Activated naive CD4-positive, alpha-beta T cell treated with anti-CD3 and anti-CD28 coated beads for 36 hours (primary cell): ENCODE results near the gene PDXK. TPM values are rescaled to one million over a fixed set of nuclear protein-coding genes. Genes with fewer than 3 reads are reported as not detected.

Experiments used
- CTCF ChIA-PET: fragments of 350-600 bp; sonication (Branson Sonifier 250); formaldehyde crosslinking; loops from one replicate; lab custom pipeline; 2021; ENCODE audit warnings: antibody characterized with exemption; lab: Charles Lee
- DNase-seq: peaks from one replicate; pipeline ENCODE4 v3.0.0-alpha.2; 2020
- H3K27ac Mint-ChIP-seq: one replicate; pipeline ENCODE4 v1.8.0; 2021; ENCODE audit warnings: mild to moderate bottlenecking, mixed read lengths
- H3K27me3 Mint-ChIP-seq: one replicate; pipeline ENCODE4 v1.8.0; 2021; ENCODE audit warnings: low read depth, mixed read lengths
- H3K36me3 Mint-ChIP-seq: one replicate; pipeline ENCODE4 v1.8.0; 2021; ENCODE audit warnings: low read depth, mixed read lengths
- H3K4me1 Mint-ChIP-seq: one replicate; pipeline ENCODE4 v1.8.0; 2021; ENCODE audit warnings: low read depth, mixed read lengths
- H3K4me3 Mint-ChIP-seq: one replicate; pipeline ENCODE4 v1.8.0; 2021; ENCODE audit warnings: mild to moderate bottlenecking, moderate library complexity, mixed read lengths
- H3K9me3 Mint-ChIP-seq: one replicate; pipeline ENCODE4 v1.8.0; 2021; ENCODE audit warnings: mixed read lengths
- intact Hi-C: fragments of 100-400 bp; cut with micrococcal nuclease; formaldehyde crosslinking; loops from one replicate; pipeline ENCODE4 v1.15.1; 2023
- total RNA-seq, 2 experiments: library from RNA; stranded (reverse); gene quantifications; one replicate each; pipeline ENCODE4 v1.2.3, GENCODE V29; 2021

Gene PDXK
- total RNA-seq, 2 experiments from 2014 or later, result 125 to 133 TPM

DNA sequence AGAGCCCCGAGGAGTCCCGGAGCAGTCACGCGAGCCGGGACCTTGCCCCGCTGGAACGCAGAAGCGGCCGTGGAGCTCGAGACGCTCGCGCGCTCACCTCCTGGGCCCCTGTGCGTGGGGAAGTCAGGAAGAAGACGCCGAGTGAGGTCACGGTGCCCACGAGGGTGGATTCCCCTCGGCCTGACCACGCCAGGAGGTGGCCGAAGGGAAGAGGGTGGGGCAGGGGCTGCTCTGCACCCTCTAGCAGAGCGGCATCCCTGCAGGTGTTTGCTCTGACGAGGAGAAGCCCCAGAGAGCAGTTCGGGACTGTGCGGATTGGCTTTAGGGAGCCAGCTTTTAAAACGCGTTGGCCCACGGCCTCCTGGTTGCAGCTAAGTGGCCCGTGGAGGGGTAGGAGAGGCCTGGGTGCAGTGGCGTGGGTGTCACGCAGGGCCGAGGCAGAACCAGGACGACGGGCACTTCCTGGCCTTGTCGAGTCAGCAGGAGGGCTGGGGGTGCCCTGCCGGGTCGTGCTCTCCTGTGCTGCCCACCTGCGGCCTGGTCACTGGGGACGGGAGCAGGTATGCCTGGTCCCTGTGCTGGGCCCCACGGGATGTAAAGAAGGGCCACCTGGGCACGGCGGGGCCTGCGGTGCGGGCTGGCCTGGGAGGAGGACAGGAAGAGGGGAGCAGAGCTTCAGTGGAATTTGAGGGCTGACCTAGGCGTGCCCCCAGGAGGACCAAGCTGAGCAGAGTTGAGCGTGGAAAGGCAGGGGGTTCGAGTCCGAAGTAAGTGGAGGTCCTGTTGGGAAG lies 1.0 kb downstream of the PDXK start:
- DNase-seq, result peak; percentile 22
- H3K4me3 Mint-ChIP-seq, result peak overlapping the region; percentile 84

GRCh38 chr21:43720539-43721166 lies 1.7 kb downstream of the PDXK start:
- Mint-ChIP-seq H3K9me3 (no peaks in the 10 kb centered on the region), H3K27ac (no peak overlapping the region), H3K4me1 (peaks cover 25% of the 10 kb centered on the region), H3K4me3 (peak overlapping the region; percentile 84), H3K27me3 (peaks cover 2% of the 10 kb centered on the region), H3K36me3 (peaks cover 14% of the 10 kb centered on the region)
- CTCF ChIA-PET, result interaction anchor here (1.5 to 1.8 kb wide), 2 partner anchors 8 to 293 kb away, joined by 4 to 7 read pairs; no protein-coding TSS in a partner anchor
- DNase-seq, result no peak
- intact Hi-C loops, result loop anchor here (5.0 kb wide), 1 partner anchor 57 kb away; the partner anchor contains the start of gene CSTB

More for the DNA sequence above, 1.0 kb downstream of the PDXK start:
- Mint-ChIP-seq H3K4me1 (peaks cover 23% of the 10 kb centered on the region), H3K36me3 (peaks cover 14% of the 10 kb centered on the region), H3K27me3 (peaks cover 2% of the 10 kb centered on the region), H3K27ac (peak overlapping the region; percentile 61), H3K9me3 (no peaks in the 10 kb centered on the region)
- intact Hi-C loops, result loop anchor here (1.0 to 5.0 kb wide), 2 partner anchors 8 to 57 kb away; partner anchors contain the start of gene CSTB
- CTCF ChIA-PET, result interaction anchor here (0.7 to 1.8 kb wide), 3 partner anchors 9 to 363 kb away, joined by 3 to 7 read pairs (median 4); no protein-coding TSS in a partner anchor

GRCh38 chr21:43721206-43721605 lies 2.3 kb downstream of the PDXK start:
- H3K36me3 Mint-ChIP-seq, result peaks cover 14% of the 10 kb centered on the region
- no peaks in the 10 kb centered on the region for H3K9me3 Mint-ChIP-seq
- intact Hi-C loops, result loop anchor here (5.0 kb wide), 1 partner anchor 56 kb away; the partner anchor contains the start of gene CSTB
- peak overlapping the region; percentile 84 for H3K4me3 Mint-ChIP-seq
- H3K27ac Mint-ChIP-seq, result no peak overlapping the region
- peaks cover 29% of the 10 kb centered on the region for H3K4me1 Mint-ChIP-seq
- no peak for DNase-seq
- H3K27me3 Mint-ChIP-seq, result peaks cover 2% of the 10 kb centered on the region
- CTCF ChIA-PET, result no interaction called here

DNA sequence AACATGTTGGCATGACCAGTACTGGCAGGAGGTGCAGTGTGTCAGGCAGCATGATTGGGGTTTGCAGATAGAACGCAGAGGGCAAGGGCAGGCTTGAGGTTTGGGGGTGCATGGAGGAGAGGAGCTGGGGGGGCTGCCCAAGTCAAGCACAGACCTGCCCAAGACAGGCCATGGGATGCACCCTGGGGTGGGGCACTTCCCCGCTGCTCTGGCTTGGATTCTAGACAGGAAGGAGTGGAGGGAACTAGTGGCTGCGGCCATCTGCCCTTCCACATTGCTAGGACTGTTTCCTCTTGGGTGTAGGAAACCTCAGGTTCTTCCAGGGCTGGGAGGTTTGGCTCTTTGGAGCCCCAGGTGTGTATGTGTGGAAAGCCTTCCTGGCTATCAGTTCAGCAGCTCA lies 3.0 kb downstream of the PDXK start:
- intact Hi-C loops, result loop anchor here (5.0 kb wide), 1 partner anchor 55 kb away; the partner anchor contains the start of gene CSTB
- CTCF ChIA-PET, result interaction anchor here (0.5 to 0.6 kb wide), 2 partner anchors 225 to 254 kb away, joined by 3 to 5 read pairs; no protein-coding TSS in a partner anchor
- Mint-ChIP-seq H3K27me3 (peaks cover 2% of the 10 kb centered on the region), H3K4me3 (no peak overlapping the region), H3K9me3 (no peaks in the 10 kb centered on the region), H3K27ac (no peak overlapping the region), H3K4me1 (peaks cover 33% of the 10 kb centered on the region), H3K36me3 (peaks cover 16% of the 10 kb centered on the region)
- no peak for DNase-seq

GRCh38 chr21:43723648-43724047 lies 4.7 kb downstream of the PDXK start:
- intact Hi-C loops, result loop anchor here (5.0 kb wide), 1 partner anchor 54 kb away; the partner anchor contains the start of gene CSTB
- CTCF ChIA-PET, result interaction anchor here (1.5 kb wide), 1 partner anchor 38 kb away, joined by 3 read pairs; no protein-coding TSS in a partner anchor
- Mint-ChIP-seq H3K4me1 (peaks cover 49% of the 10 kb centered on the region), H3K27me3 (no peaks in the 10 kb centered on the region), H3K9me3 (no peaks in the 10 kb centered on the region), H3K36me3 (peaks cover 16% of the 10 kb centered on the region), H3K4me3 (no peak overlapping the region), H3K27ac (no peak overlapping the region)
- no peak for DNase-seq

- no peaks in the 10 kb centered on the region for H3K27me3 Mint-ChIP-seq
- CTCF ChIA-PET, result no interaction called here
- DNase-seq, result no peak
- peak overlapping the region; percentile 43 for H3K4me3 Mint-ChIP-seq
- peak overlapping the region; percentile 61 for H3K27ac Mint-ChIP-seq
- H3K4me1 Mint-ChIP-seq, result peaks cover 40% of the 10 kb centered on the region
- H3K36me3 Mint-ChIP-seq, result peaks cover 6% of the 10 kb centered on the region
- intact Hi-C loops, result no loop called here
- H3K9me3 Mint-ChIP-seq, result no peaks in the 10 kb centered on the region
Observed at GRCh38 chr21:43726686-43727518, 8.0 kb downstream of the PDXK start.

- H3K9me3 Mint-ChIP-seq, result no peaks in the 10 kb centered on the region
- H3K27me3 Mint-ChIP-seq, result no peaks in the 10 kb centered on the region
- H3K27ac Mint-ChIP-seq, result peak overlapping the region; percentile 88
- CTCF ChIA-PET, result interaction anchor here (1.0 to 1.9 kb wide), 3 partner anchors 8 to 42 kb away, joined by 3 to 7 read pairs (median 3); no protein-coding TSS in a partner anchor
- peaks cover 6% of the 10 kb centered on the region for H3K36me3 Mint-ChIP-seq
- peak overlapping the region; percentile 85 for H3K4me3 Mint-ChIP-seq
- intact Hi-C loops, result loop anchor here (1.0 to 2.0 kb wide), 2 partner anchors 8 to 67 kb away; partner anchors contain the start of gene PDXK
- H3K4me1 Mint-ChIP-seq, result peaks cover 41% of the 10 kb centered on the region
- DNase-seq, result no peak
Observed at GRCh38 chr21:43727519-43728153, 8.7 kb downstream of the PDXK start.

DNA sequence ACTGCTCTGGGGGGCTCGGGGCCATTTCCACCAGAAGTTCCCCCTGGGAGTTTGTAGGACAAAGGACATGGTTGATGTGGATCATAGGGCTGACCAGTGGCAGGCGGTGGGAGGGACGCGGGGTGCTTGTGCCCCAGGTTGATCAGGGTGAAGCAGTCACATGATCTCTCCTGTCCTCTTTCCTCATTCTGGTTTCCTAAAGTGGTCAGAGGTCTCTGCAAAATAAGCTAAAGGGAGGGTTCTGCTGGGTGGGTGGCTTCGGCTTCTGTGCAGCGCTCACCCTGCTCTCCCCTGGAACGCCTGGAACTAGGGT lies 9.2 kb downstream of the PDXK start:
- CTCF ChIA-PET, result interaction anchor here (0.9 to 1.9 kb wide), 5 partner anchors 8 to 61 kb away, joined by 3 to 7 read pairs (median 3); partner anchors contain the start of gene RRP1
- Mint-ChIP-seq H3K36me3 (peaks cover 6% of the 10 kb centered on the region), H3K27me3 (no peaks in the 10 kb centered on the region), H3K4me1 (peaks cover 45% of the 10 kb centered on the region), H3K9me3 (no peaks in the 10 kb centered on the region), H3K4me3 (peak overlapping the region; percentile 85), H3K27ac (peak overlapping the region; percentile 88)
- no peak for DNase-seq
- intact Hi-C loops, result loop anchor here (1.0 to 2.0 kb wide), 2 partner anchors 9 to 67 kb away; partner anchors contain the start of gene PDXK

- intact Hi-C loops, result loop anchor here (1.0 to 2.0 kb wide), 2 partner anchors 9 to 68 kb away; partner anchors contain the start of gene PDXK
- CTCF ChIA-PET, result interaction anchor here (0.5 to 1.9 kb wide), 9 partner anchors 9 to 134 kb away, joined by 3 to 7 read pairs (median 3); partner anchors contain the start of gene RRP1
- no peaks in the 10 kb centered on the region for H3K9me3 Mint-ChIP-seq
- peak; percentile 81 for DNase-seq
- no peaks in the 10 kb centered on the region for H3K27me3 Mint-ChIP-seq
- H3K27ac Mint-ChIP-seq, result peak overlapping the region; percentile 88
- H3K4me1 Mint-ChIP-seq, result peaks cover 51% of the 10 kb centered on the region
- peaks cover 5% of the 10 kb centered on the region for H3K36me3 Mint-ChIP-seq
- H3K4me3 Mint-ChIP-seq, result peak overlapping the region; percentile 85
Observed at GRCh38 chr21:43728467-43729390, 9.8 kb downstream of the PDXK start.

DNA sequence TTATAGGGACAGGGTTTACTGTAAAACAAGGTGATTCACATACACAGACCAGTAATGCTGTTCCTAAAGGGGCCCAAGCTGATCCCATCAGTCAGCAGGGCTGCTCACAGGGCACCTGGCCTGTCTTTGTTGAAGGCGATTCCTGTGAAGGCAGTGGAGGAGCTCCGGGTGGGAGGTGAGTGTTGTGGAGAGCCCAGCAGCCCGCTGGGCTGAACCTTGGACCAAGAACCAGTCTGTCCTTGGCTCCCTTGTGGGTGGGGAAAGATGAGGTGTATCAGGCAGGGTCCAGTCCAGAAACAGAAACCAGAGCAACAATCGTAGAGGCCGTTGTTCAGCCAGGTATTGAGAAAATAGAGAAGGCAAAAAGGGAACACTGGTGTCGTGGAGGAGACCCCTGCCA lies 12.5 kb downstream of the PDXK start:
- no peaks in the 10 kb centered on the region for H3K27me3 Mint-ChIP-seq
- no peak overlapping the region for H3K27ac Mint-ChIP-seq
- CTCF ChIA-PET, result no interaction called here
- no peak for DNase-seq
- H3K36me3 Mint-ChIP-seq, result peaks cover 3% of the 10 kb centered on the region
- no peak overlapping the region for H3K4me3 Mint-ChIP-seq
- no peaks in the 10 kb centered on the region for H3K9me3 Mint-ChIP-seq
- intact Hi-C loops, result no loop called here
- peaks cover 56% of the 10 kb centered on the region for H3K4me1 Mint-ChIP-seq
